SK-N-SH (cell line): ENCODE measurements around the gene MCCC1. TPM values are rescaled to one million over a fixed set of nuclear protein-coding genes. Genes with fewer than 3 reads are reported as not detected.

Source experiments
- CTCF ChIA-PET: fragments of 300-600, 350-600 bp; formaldehyde crosslinking; extraction: SDS; loops from one replicate; lab custom pipeline; 2021; lab: Yijun Ruan, JAX
- POLR2A ChIA-PET: fragments of 350-600 bp; sonication (Branson Sonifier 250); formaldehyde crosslinking; extraction: SDS; loops from one replicate; lab custom pipeline; 2020; ENCODE audit warnings: antibody characterized with exemption, inconsistent platforms; lab: Yijun Ruan, JAX
- DNase-seq: peaks from one replicate; pipeline ENCODE4 v3.0.0; 2012
- H2AFZ ChIP-seq: fragments of 200-600 bp; sonication (generic); 2 replicates; pipeline ENCODE4 v1.8.1; 2016; ENCODE audit warnings: antibody characterized with exemption, mild to moderate bottlenecking, low read depth
- H3F3A ChIP-seq: fragments of 200-600 bp; sonication (generic); replicated peaks from 2 replicates; pipeline ENCODE3; 2016; ENCODE audit warnings: antibody characterized with exemption, mild to moderate bottlenecking; ENCODE audit not compliant: insufficient read depth
- H3K27ac ChIP-seq, 2 experiments: fragments of 200-500 bp in 1 of 2; fragments of 200-600 bp in 1 of 2; sonication (Bioruptor generic) in 1 of 2; sonication (generic), shearing (Covaris generic) in 1 of 2; 2 replicates each; pipeline versions ENCODE4 v1.5.1 to v1.6.1; 2014 to 2016; ENCODE audit warnings: low read depth in 2 of 2, inconsistent platforms in 1 of 2, low read length in 1 of 2, mild to moderate bottlenecking in 1 of 2, mixed read lengths in 1 of 2
- H3K27me3 ChIP-seq: fragments of 200-600 bp; sonication (generic), shearing (Covaris generic); 2 replicates; pipeline ENCODE4 v1.6.1; 2016; ENCODE audit warnings: mixed run types; ENCODE audit not compliant: insufficient read depth
- H3K36me3 ChIP-seq, 2 experiments: fragments of 200-500 bp in 1 of 2; fragments of 200-600 bp in 1 of 2; sonication (Bioruptor generic) in 1 of 2; sonication (generic) in 1 of 2; replicated peaks in 1 of 2; 2 replicates each; pipeline versions ENCODE3 to v1.5.1; 2014 to 2016; ENCODE audit warnings: low read length in 1 of 2, mild to moderate bottlenecking in 1 of 2; ENCODE audit not compliant: insufficient read depth in 2 of 2, control insufficient read depth in 1 of 2
- H3K4me1 ChIP-seq, 2 experiments: fragments of 200-500 bp in 1 of 2; fragments of 200-600 bp in 1 of 2; sonication (Bioruptor generic) in 1 of 2; sonication (generic), shearing (Covaris generic) in 1 of 2; 2 replicates each; pipeline versions ENCODE4 v1.5.1 to v1.6.1; 2014 to 2016; ENCODE audit warnings: low read depth in 1 of 2, low read length in 1 of 2, mixed run types in 1 of 2; ENCODE audit not compliant: insufficient read depth in 2 of 2, control insufficient read depth in 1 of 2
- H3K4me2 ChIP-seq: fragments of 200-600 bp; sonication (generic), shearing (Covaris generic); 2 replicates; pipeline ENCODE4 v1.6.1; 2017; ENCODE audit warnings: mixed run types
- H3K4me3 ChIP-seq, 2 experiments: fragments of 200-500 bp in 1 of 2; fragments of 200-600 bp in 1 of 2; sonication (Bioruptor generic) in 1 of 2; sonication (generic), shearing (Covaris generic) in 1 of 2; 2 replicates each; pipeline versions ENCODE4 v1.5.1 to v1.8.1; 2014 to 2016; ENCODE audit warnings: low read depth in 2 of 2, inconsistent platforms in 1 of 2, low read length in 1 of 2, mild to moderate bottlenecking in 1 of 2, mixed read lengths in 1 of 2, moderate library complexity in 1 of 2
- H3K79me2 ChIP-seq: fragments of 200-600 bp; sonication (generic); 2 replicates; pipeline ENCODE4 v1.8.1; 2017; ENCODE audit warnings: mild to moderate bottlenecking; ENCODE audit not compliant: insufficient read depth
- H3K9ac ChIP-seq: fragments of 200-600 bp; sonication (generic); 2 replicates; pipeline ENCODE4 v1.6.1; 2017; ENCODE audit warnings: mixed run types
- H3K9me2 ChIP-seq: fragments of 200-600 bp; sonication (generic); 2 replicates; pipeline ENCODE4 v1.6.1; 2017; ENCODE audit warnings: mixed run types
- H3K9me3 ChIP-seq: fragments of 200-600 bp; sonication (generic); 2 replicates; pipeline ENCODE4 v1.6.1; 2017; ENCODE audit warnings: mixed run types, mild to moderate bottlenecking, moderate library complexity
- H4K20me1 ChIP-seq: fragments of 200-600 bp; sonication (generic); 2 replicates; pipeline ENCODE4 v1.6.1; 2017; ENCODE audit warnings: mild to moderate bottlenecking, mixed run types; ENCODE audit not compliant: insufficient read depth
- CHD2 ChIP-seq: fragments of 150-350 bp; IDR thresholded peaks from 2 replicates; pipeline ENCODE4 v1.6.1; 2018; ENCODE audit warnings: low read length; ENCODE audit not compliant: partially characterized antibody
- CTCF ChIP-seq: fragments of 200-600 bp; sonication (generic); IDR thresholded peaks from 2 replicates; pipeline ENCODE4 v1.6.1; 2017; ENCODE audit warnings: antibody characterized with exemption, mild to moderate bottlenecking, moderate library complexity
- ELF1 ChIP-seq: IDR thresholded peaks from 2 replicates; pipeline ENCODE4 v1.4.0; 2012
- IRF3 ChIP-seq: fragments of 150-350 bp; IDR thresholded peaks from 2 replicates; pipeline ENCODE4 v1.6.1; 2016; ENCODE audit warnings: mild to moderate bottlenecking, low read depth, low read length
- MEF2A ChIP-seq: IDR thresholded peaks from 2 replicates; pipeline ENCODE4 v1.4.0; 2012; ENCODE audit warnings: low read depth, borderline replicate concordance
- NFIC ChIP-seq: IDR thresholded peaks from 2 replicates; pipeline ENCODE4 v1.4.0; 2012; ENCODE audit warnings: borderline replicate concordance
- NRF1 ChIP-seq: IDR thresholded peaks from 2 replicates; pipeline ENCODE4 v1.6.1; 2012; ENCODE audit warnings: low read depth, mild to moderate bottlenecking, low read length
- PBX3 ChIP-seq: IDR thresholded peaks from 2 replicates; pipeline ENCODE4; 2012
- POLR2AphosphoS5 ChIP-seq: IDR thresholded peaks from 2 replicates; pipeline ENCODE4 v1.6.1; 2012; ENCODE audit warnings: low read depth, low read length
- RCOR1 ChIP-seq: fragments of 150-350 bp; IDR thresholded peaks from 2 replicates; pipeline ENCODE4 v1.6.1; 2017; ENCODE audit warnings: antibody characterized with exemption, low read length
- USF1 ChIP-seq: IDR thresholded peaks from 2 replicates; pipeline ENCODE4 v1.4.0; 2012; ENCODE audit warnings: low read depth, borderline replicate concordance
- USF2 ChIP-seq: fragments of 150-350 bp; IDR thresholded peaks from 2 replicates; pipeline ENCODE4 v1.6.1; 2017; ENCODE audit warnings: antibody characterized with exemption, low read length, low read depth, borderline replicate concordance
- ZBTB33 ChIP-seq: IDR thresholded peaks from 2 replicates; pipeline ENCODE4 v1.4.0; 2012; ENCODE audit warnings: low read depth, borderline replicate concordance
- WGBS: methylation state at CpG from one replicate; pipeline ENCODE4 v1.1.6; 2017; ENCODE audit warnings: low lambda C conversion rate; 5-methylcytosine and 5-hydroxymethylcytosine counted together
- polyA plus RNA-seq, 3 experiments: library from polyadenylated mRNA; depleted of rRNA; stranded (reverse); fragments of >200 nt; gene quantifications; 2 replicates each; pipeline ENCODE4 v1.2.3, GENCODE V29; 2012

MCCC1 gene
- polyA plus RNA-seq, 1 of the 3 experiments (the other 2 are of a cell fraction) = 15.4 TPM

GRCh38 chr3:183094711-183095110, 4.6 kb downstream of the MCCC1 start:
- WGBS = 77% methylated on average over 4 of the region's 4 CpGs
- POLR2A ChIA-PET = no interaction called here
- CTCF ChIA-PET = interaction anchor here (1.6 to 5.5 kb wide), 2 partner anchors 8 to 11 kb away, joined by 4 to 34 read pairs; no protein-coding TSS in a partner anchor

GRCh38 chr3:183092256-183092655, 7.0 kb downstream of the MCCC1 start:
- no peak for DNase-seq
- H3K27me3 ChIP-seq = no peaks in the 10 kb centered on the region
- H3K4me1 ChIP-seq = no peaks in the 10 kb centered on the region
- peaks cover 23 to 28% of the 10 kb centered on the region in 2 experiments for H3K36me3 ChIP-seq
- H3K9ac ChIP-seq = no peak overlapping the region
- ChIA-PET POLR2A (no interaction called here), CTCF (no interaction called here)
- H4K20me1 ChIP-seq = no peaks in the 10 kb centered on the region
- WGBS = 96% methylated on average over 8 of the region's 8 CpGs
- peaks cover 4% of the 10 kb centered on the region for H3F3A ChIP-seq
- no peak overlapping the region for H3K27ac ChIP-seq
- H3K4me2 ChIP-seq = no peak overlapping the region
- H3K4me3 ChIP-seq = no peak overlapping the region
- peaks cover 8% of the 10 kb centered on the region for H3K79me2 ChIP-seq
- no peaks in the 10 kb centered on the region for H3K9me2 ChIP-seq
- no peak overlapping the region for H2AFZ ChIP-seq
- H3K9me3 ChIP-seq = no peaks in the 10 kb centered on the region
- TF ChIP-seq ZBTB33 (no peak), USF2 (no peak), RCOR1 (no peak), IRF3 (no peak), MEF2A (no peak), PBX3 (no peak), NFIC (no peak)

More at GRCh38 chr3:183094711-183095110, 4.6 kb downstream of the MCCC1 start:
- Histone ChIP-seq H3K27me3 (no peaks in the 10 kb centered on the region), H3K9ac (no peak overlapping the region), H3K4me3 (no peak overlapping the region), H3K4me1 (peaks cover 2 to 6% of the 10 kb centered on the region in 2 experiments; a peak in 2 of 4 replicates), H2AFZ (no peak overlapping the region), H4K20me1 (no peaks in the 10 kb centered on the region), H3K27ac (no peak overlapping the region), H3K4me2 (no peak overlapping the region), H3K9me3 (no peaks in the 10 kb centered on the region), H3F3A (peaks cover 5% of the 10 kb centered on the region), H3K9me2 (no peaks in the 10 kb centered on the region), H3K79me2 (peaks cover 13% of the 10 kb centered on the region), H3K36me3 (peaks cover 16 to 17% of the 10 kb centered on the region in 2 experiments)
- TF ChIP-seq PBX3 = no peak
- TF ChIP-seq CTCF = no peak
- no peak for TF ChIP-seq CHD2
- no peak for TF ChIP-seq USF1
- no peak for TF ChIP-seq ELF1
- no peak for TF ChIP-seq NRF1
- TF ChIP-seq POLR2AphosphoS5 = no peak
- no peak for DNase-seq
